Left ventricle myocardium inferior (tissue), 1 donor: ENCODE measurements around the gene XPO1. TPM values are rescaled to one million over a fixed set of nuclear protein-coding genes. Genes with fewer than 3 reads are reported as not detected.
"Not testable (repeated sequence)": the region's sequence is repeated elsewhere in the genome, so short reads cannot be mapped to it uniquely, and the experiment has no call there.

Experiments used
- DNase-seq: peaks from one replicate; pipeline ENCODE4 v3.0.0-alpha.2; 2020
- H3K27ac ChIP-seq: fragments of 200-600 bp; replicated peaks from 2 replicates; pipeline ENCODE4 v1.8.0; 2021
- H3K27me3 ChIP-seq: fragments of 200-600 bp; 2 replicates; pipeline ENCODE4 v1.8.0; 2021; ENCODE audit warnings: low read depth
- H3K36me3 ChIP-seq: fragments of 200-600 bp; 2 replicates; pipeline ENCODE4 v1.8.0; 2021
- H3K4me1 ChIP-seq: fragments of 200-600 bp; 2 replicates; pipeline ENCODE4 v1.8.0; 2021
- H3K4me3 ChIP-seq: fragments of 200-600 bp; 2 replicates; pipeline ENCODE4 v1.8.0; 2021; ENCODE audit warnings: mild to moderate bottlenecking, moderate library complexity
- H3K9me3 ChIP-seq: fragments of 200-600 bp; replicated peaks from 2 replicates; pipeline ENCODE4 v1.8.0; 2021
- CTCF ChIP-seq: fragments of 200-600 bp; IDR thresholded peaks from 2 replicates; pipeline ENCODE4 v1.8.0; 2021; ENCODE audit warnings: antibody characterized with exemption, mild to moderate bottlenecking, borderline replicate concordance
- intact Hi-C: fragments of 100-400 bp; cut with micrococcal nuclease; formaldehyde crosslinking; loops from one replicate; pipeline ENCODE4 v1.11.0; 2022
- total RNA-seq: library from RNA; stranded (reverse); fragmentation: NEBNext Ultra II Directional; extraction: Animal tissue kit (Norgen Biotek cat#: 25700); gene quantifications from one replicate; pipeline ENCODE4 v1.2.1, GENCODE V29; 2021
- donor health status: DM: no; HTN: yes; CAD: no; lungs with severe emphysema.

XPO1 gene
- total RNA-seq, 1 donor from 2014 or later: 68.5 TPM

GRCh38 chr2:61448229-61448628 is 89.9 kb downstream of the XPO1 start:
- Histone ChIP-seq H3K9me3 (peaks cover 10% of the 10 kb centered on the region), H3K36me3 (peaks cover 6% of the 10 kb centered on the region), H3K4me3 (no peak overlapping the region), H3K27me3 (no peaks in the 10 kb centered on the region), H3K27ac (no peak overlapping the region), H3K4me1 (peaks cover 39% of the 10 kb centered on the region)
- intact Hi-C loops: no loop called here
- no peak for TF ChIP-seq CTCF
- no peak for DNase-seq

- H3K36me3 ChIP-seq, H3K4me3 ChIP-seq, DNase-seq, H3K27me3 ChIP-seq, H3K27ac ChIP-seq, intact Hi-C loops: not testable (repeated sequence)
- peaks cover 40% of the 10 kb centered on the region for H3K4me1 ChIP-seq
- H3K9me3 ChIP-seq: peaks cover 10% of the 10 kb centered on the region
These were observed 91.2 kb downstream of the XPO1 start for GRCh38 chr2:61446971-61447370.

DNA sequence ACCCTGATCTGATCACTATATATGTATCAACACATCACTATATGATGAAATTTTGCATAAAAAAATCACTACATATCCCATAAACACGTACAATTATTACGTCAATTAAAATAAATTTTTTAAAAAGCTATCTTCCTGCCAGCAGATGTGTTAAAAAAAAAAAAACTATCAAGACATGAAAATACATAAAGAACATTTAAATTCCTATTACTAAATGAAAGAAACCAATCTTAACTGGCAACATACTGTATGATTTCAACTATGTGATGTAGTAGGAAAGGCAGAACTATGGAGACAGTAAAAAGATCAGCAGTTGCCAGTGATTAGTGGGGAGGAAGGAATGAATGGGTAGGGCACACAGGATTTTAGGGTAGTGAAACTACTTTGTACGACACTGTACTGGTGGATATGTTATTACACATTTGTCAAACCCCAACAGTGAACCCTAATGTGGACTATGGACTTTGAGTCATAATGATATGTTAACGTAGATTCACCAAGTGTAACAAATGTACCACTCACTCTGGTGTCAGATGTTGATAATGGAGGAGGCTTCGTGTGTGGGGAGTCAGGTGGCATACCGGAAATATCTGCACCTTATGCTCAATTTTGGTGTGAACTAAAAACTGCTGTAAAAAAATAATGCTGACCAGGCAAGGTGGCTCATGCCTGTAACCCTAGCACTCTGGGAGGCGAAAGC is 94.7 kb downstream of the XPO1 start:
- no peak for DNase-seq
- H3K4me3 ChIP-seq: no peak overlapping the region
- no peak for TF ChIP-seq CTCF
- H3K27ac ChIP-seq: no peak overlapping the region
- intact Hi-C loops: no loop called here
- no peaks in the 10 kb centered on the region for H3K9me3 ChIP-seq
- peaks cover 75% of the 10 kb centered on the region for H3K4me1 ChIP-seq
- no peaks in the 10 kb centered on the region for H3K36me3 ChIP-seq
- H3K27me3 ChIP-seq: no peaks in the 10 kb centered on the region

DNA sequence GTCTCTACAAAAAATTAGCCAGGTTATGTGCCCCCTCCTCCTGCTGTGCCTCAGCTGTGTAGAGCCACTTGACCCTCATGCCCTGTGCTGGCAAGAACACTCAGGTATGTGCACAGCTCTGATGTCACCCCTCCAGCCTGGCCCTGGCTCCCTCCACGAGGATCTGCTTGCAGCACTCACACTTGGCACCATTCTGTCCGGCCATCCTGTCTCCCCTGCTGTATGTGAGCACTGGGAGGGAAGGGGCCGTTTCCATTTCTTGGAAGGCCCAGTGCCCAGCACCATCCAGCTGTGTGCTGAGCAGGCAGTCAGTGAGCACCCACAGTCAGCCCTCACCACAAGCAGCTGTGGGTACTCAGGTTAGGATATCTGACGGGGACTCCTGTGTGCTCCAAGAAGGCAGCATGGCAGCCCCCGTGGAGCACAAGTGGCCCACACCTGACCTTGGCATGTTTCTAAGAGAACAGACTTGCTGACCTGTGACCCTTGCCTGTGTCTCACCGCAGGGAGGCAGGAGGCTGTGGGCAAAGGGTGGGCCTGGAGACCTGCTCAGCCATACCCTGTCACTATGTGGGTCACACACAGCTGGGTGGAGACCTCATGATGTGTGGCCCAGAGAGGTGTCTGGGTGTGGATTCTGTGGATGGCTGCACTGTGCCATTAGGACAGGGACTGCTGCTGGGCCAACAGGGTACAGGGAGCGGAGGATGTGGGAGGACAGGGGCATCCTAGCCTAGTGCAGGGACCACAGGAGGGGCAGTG is 98.7 kb downstream of the XPO1 start:
- Histone ChIP-seq H3K4me3 (peak overlapping the region; percentile 24), H3K9me3 (peaks cover 14% of the 10 kb centered on the region), H3K4me1 (peaks cover 86% of the 10 kb centered on the region), H3K36me3 (no peaks in the 10 kb centered on the region), H3K27me3 (no peaks in the 10 kb centered on the region), H3K27ac (peak overlapping the region; percentile 82)
- intact Hi-C loops: no loop called here
- peak; percentile 72 for DNase-seq
- no peak for TF ChIP-seq CTCF

- no peaks in the 10 kb centered on the region for H3K36me3 ChIP-seq
- H3K4me3 ChIP-seq: no peak overlapping the region
- peaks cover 86% of the 10 kb centered on the region for H3K4me1 ChIP-seq
- H3K27me3 ChIP-seq: no peaks in the 10 kb centered on the region
- peaks cover 14% of the 10 kb centered on the region for H3K9me3 ChIP-seq
- intact Hi-C loops: no loop called here
- no peak for TF ChIP-seq CTCF
- peak overlapping the region; percentile 82 for H3K27ac ChIP-seq
- DNase-seq: no peak
These were observed 99.5 kb downstream of the XPO1 start for GRCh38 chr2:61438670-61439069.

DNA sequence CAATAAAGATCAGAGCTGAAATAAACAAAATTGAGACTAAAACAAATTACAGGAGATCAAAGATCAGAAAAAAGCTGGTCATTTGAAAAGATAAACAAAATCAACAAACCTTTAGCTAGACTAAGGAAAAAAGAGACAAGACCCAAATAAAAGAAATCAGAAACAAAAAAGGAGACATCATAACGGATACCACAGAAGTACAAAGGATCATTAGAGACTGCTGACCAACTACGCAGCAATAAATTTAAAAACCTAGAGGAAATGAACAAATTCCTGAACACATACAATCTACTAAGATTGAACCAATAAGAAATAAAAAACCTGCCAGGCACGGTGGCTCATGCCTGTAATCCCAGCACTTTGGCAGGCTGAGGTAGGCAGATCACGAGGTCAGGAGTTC is 101.0 kb downstream of the XPO1 start:
- Histone ChIP-seq H3K27ac (no peak overlapping the region), H3K36me3 (no peaks in the 10 kb centered on the region), H3K9me3 (peaks cover 14% of the 10 kb centered on the region), H3K4me1 (peaks cover 85% of the 10 kb centered on the region), H3K27me3 (no peaks in the 10 kb centered on the region), H3K4me3 (no peak overlapping the region)
- intact Hi-C loops: no loop called here
- TF ChIP-seq CTCF: no peak
- no peak for DNase-seq
